GM12878 (cell line): Measurements from ENCODE around the gene KIAA1671. TPM values are rescaled to one million over a fixed set of nuclear protein-coding genes. Genes with fewer than 3 reads are reported as not detected.

ENCODE experiments used
- ATAC-seq: fragments of 200-7000 bp; cut with Tn5 transposase; 3 replicates; pipeline ENCODE4 v1.9.1; 2020; ENCODE audit warnings: mild to moderate bottlenecking, moderate library complexity
- BruUV-seq: library from RNA; stranded (reverse); fragments of 400-500 nt; replicated peaks from 2 replicates; lab custom pipeline; 2021; lab: Mats Ljungman, UMichigan
- CTCF ChIA-PET: fragments of 300-600 bp; sonication (Branson Sonifier 250); formaldehyde crosslinking; extraction: SDS; loops from one replicate; lab custom pipeline; 2021; ENCODE audit warnings: inconsistent platforms; lab: Yijun Ruan, JAX
- POLR2A ChIA-PET: fragments of 350-600 bp; formaldehyde crosslinking; extraction: SDS; loops from one replicate; lab custom pipeline; 2021; ENCODE audit warnings: inconsistent platforms; lab: Charles Lee
- RAD21 ChIA-PET: fragments of 300-600 bp; sonication (Branson Sonifier 250); formaldehyde crosslinking; loops from one replicate; lab custom pipeline; 2023; ENCODE audit warnings: antibody characterized with exemption; ENCODE audit not compliant: unreplicated experiment; lab: Charles Lee
- SMC1A ChIA-PET: fragments of 300-600 bp; sonication (Branson Sonifier 250); formaldehyde crosslinking; loops from one replicate; lab custom pipeline; 2023; ENCODE audit not compliant: unreplicated experiment, uncharacterized antibody; lab: Charles Lee
- DNase-seq: peaks from one replicate; pipeline ENCODE4 v3.0.0-alpha.2; 2011; ENCODE audit warnings: low read depth, low spot score
- FAIRE-seq: peaks from 3 replicates; lab custom pipeline; 2011; peaks lifted over from hg19 to GRCh38; lab: Jason Lieb, UNC
- H2AFZ ChIP-seq: 2 replicates; pipeline ENCODE4 v1.6.0; 2011; ENCODE audit warnings: low read depth, low read length, control low read depth; ENCODE audit not compliant: control insufficient read depth
- H3K27ac ChIP-seq: 2 replicates; pipeline ENCODE4 v1.5.1; 2011; ENCODE audit warnings: control low read depth; ENCODE audit not compliant: control insufficient read depth, insufficient read depth
- H3K27me3 ChIP-seq, 2 experiments: replicated peaks in 1 of 2; 2 replicates each; pipeline versions ENCODE4 v1.6.0 to v1.6.1; 2011; ENCODE audit warnings: low read length in 1 of 2; ENCODE audit not compliant: control insufficient read depth in 2 of 2, insufficient read depth in 2 of 2
- H3K36me3 ChIP-seq, 2 experiments: 2 replicates each; pipeline ENCODE4 v1.5.1; 2011; ENCODE audit warnings: low read length in 1 of 2; ENCODE audit not compliant: control insufficient read depth in 2 of 2, insufficient read depth in 2 of 2
- H3K4me1 ChIP-seq: 2 replicates; pipeline ENCODE4 v1.6.1; 2011; ENCODE audit warnings: mild to moderate bottlenecking, low read length, moderate library complexity, mixed read lengths; ENCODE audit not compliant: control insufficient read depth, insufficient read depth
- H3K4me2 ChIP-seq: 2 replicates; pipeline ENCODE4 v1.6.0; 2011; ENCODE audit warnings: control low read depth; ENCODE audit not compliant: control insufficient read depth, insufficient read depth
- H3K4me3 ChIP-seq: fragments of 200-600 bp; sonication (generic); 2 replicates; pipeline ENCODE4 v1.5.1; 2016
- H3K79me2 ChIP-seq: 2 replicates; pipeline ENCODE4 v1.6.0; 2011; ENCODE audit warnings: low read length; ENCODE audit not compliant: control insufficient read depth, insufficient read depth
- H3K9ac ChIP-seq: 2 replicates; pipeline ENCODE4 v1.8.0; 2011; ENCODE audit warnings: low read length, control low read depth, mixed read lengths; ENCODE audit not compliant: control insufficient read depth, insufficient read depth
- H3K9me3 ChIP-seq: replicated peaks from 3 replicates; pipeline ENCODE4 v1.5.1; 2011; ENCODE audit warnings: mild to moderate bottlenecking, low read length; ENCODE audit not compliant: control insufficient read depth, insufficient read depth
- H4K20me1 ChIP-seq: 2 replicates; pipeline ENCODE4 v1.6.0; 2011; ENCODE audit not compliant: control insufficient read depth, insufficient read depth
- BCL3 ChIP-seq: IDR thresholded peaks from 2 replicates; pipeline ENCODE4 v1.6.1; 2011; ENCODE audit warnings: borderline replicate concordance, low read depth, mild to moderate bottlenecking, moderate library complexity, low read length; ENCODE audit not compliant: insufficient read depth, poor library complexity, severe bottlenecking
- BRCA1 ChIP-seq: IDR thresholded peaks from 2 replicates; pipeline ENCODE4 v1.6.1; 2011; ENCODE audit warnings: low read depth, low read length, improper control_type of control experiment
- CREM ChIP-seq: IDR thresholded peaks from 2 replicates; pipeline ENCODE4 v1.6.1; 2014; ENCODE audit warnings: antibody characterized with exemption, low read depth
- IKZF1 ChIP-seq: fragments of 450-650 bp; conservative IDR thresholded peaks from 2 replicates; pipeline ENCODE4 v1.6.1; 2017; ENCODE audit warnings: antibody characterized with exemption, mild to moderate bottlenecking
- JUNB ChIP-seq: IDR thresholded peaks from 2 replicates; pipeline ENCODE4 v1.6.1; 2016; ENCODE audit warnings: antibody characterized with exemption, mild to moderate bottlenecking
- LARP7 ChIP-seq: fragments of 450-650 bp; IDR thresholded peaks from 2 replicates; pipeline ENCODE4 v1.6.1; 2017; ENCODE audit warnings: mild to moderate bottlenecking
- MYC ChIP-seq: IDR thresholded peaks from 2 replicates; pipeline ENCODE4 v1.6.1; 2011; ENCODE audit warnings: mild to moderate bottlenecking, low read length, moderate library complexity, inconsistent platforms; ENCODE audit not compliant: insufficient read depth, insufficient replicate concordance, insufficient read length, severe bottlenecking
- NR2C2 ChIP-seq: IDR thresholded peaks from 2 replicates; pipeline ENCODE4 v1.6.1; 2011; ENCODE audit warnings: borderline replicate concordance, low read depth; ENCODE audit not compliant: control insufficient read depth, insufficient read length
- PAX5 ChIP-seq: IDR thresholded peaks from 2 replicates; pipeline ENCODE4 v1.6.1; 2011; ENCODE audit warnings: low read depth, low read length, borderline replicate concordance
- PAX8 ChIP-seq: fragments of 450-650 bp; IDR thresholded peaks from 2 replicates; pipeline ENCODE4 v1.6.1; 2017; ENCODE audit warnings: mild to moderate bottlenecking, moderate library complexity
- PKNOX1 ChIP-seq: fragments of 450-650 bp; IDR thresholded peaks from 2 replicates; pipeline ENCODE4 v1.6.1; 2016; ENCODE audit warnings: mild to moderate bottlenecking
- POLR2A ChIP-seq: IDR thresholded peaks from 2 replicates; pipeline ENCODE4 v1.6.1; 2011; ENCODE audit warnings: low read depth, mild to moderate bottlenecking, low read length
- SMAD1 ChIP-seq: fragments of 450-650 bp; IDR thresholded peaks from 2 replicates; pipeline ENCODE4 v1.6.1; 2018; ENCODE audit warnings: mild to moderate bottlenecking, low read depth; ENCODE audit not compliant: partially characterized antibody
- ZNF207 ChIP-seq: fragments of 450-650 bp; IDR thresholded peaks from 2 replicates; pipeline ENCODE4 v1.6.1; 2014; ENCODE audit warnings: antibody characterized with exemption, mild to moderate bottlenecking, borderline replicate concordance
- WGBS: methylation state at CpG from one replicate; pipeline ENCODE4 v1.1.6; 2016; ENCODE audit warnings: low lambda C conversion rate; ENCODE audit not compliant: insufficient replicate concordance, insufficient coverage; ENCODE audit errors: missing lambda C conversion rate; 5-methylcytosine and 5-hydroxymethylcytosine counted together
- in situ Hi-C: fragments of 300-500 bp; cut with MboI; formaldehyde crosslinking; loops from 9 replicates; pipeline ENCODE4 v1.14.3; 2018; ENCODE audit warnings: mixed read lengths
- intact Hi-C: fragments of 100-400 bp; cut with micrococcal nuclease; formaldehyde crosslinking; loops from one replicate; pipeline ENCODE4 v1.14.2; 2022; ENCODE audit not compliant: unreplicated experiment
- polyA plus RNA-seq, 11 experiments: library from polyadenylated mRNA; depleted of rRNA in 4 of 11; unstranded in 6 of 11; stranded (reverse) in 5 of 11; fragments of >200 nt; fragmentation: Nextera tagmentation in 4 of 11; fragmentation: Illumina TruSeq in 1 of 11; extraction: Ambion mirVana in 4 of 11; extraction: Trizol in 1 of 11; gene quantifications; 1 replicate in 1 of 11; 2 replicates in 10 of 11; pipeline versions ENCODE4 v1.2.1 to v1.2.3, GENCODE V29; 2011 to 2016; ENCODE audit warnings: inconsistent platforms in 2 of 11, missing spikeins in 2 of 11, low read depth in 1 of 11
- total RNA-seq, 4 experiments: library from RNA; depleted of rRNA in 3 of 4; stranded (reverse); fragments of >200 nt in 3 of 4; fragmentation: Illumina TruSeq in 1 of 4; extraction: Trizol in 1 of 4; gene quantifications; 2 replicates each; pipeline versions ENCODE4 v1.2.1 to v1.2.3, GENCODE V29; 2013 to 2021
- TF ChIP-seq, protein P1 (sequence below): IDR thresholded peaks from 2 replicates; pipeline ENCODE4 v1.6.1; 2012; ENCODE audit warnings: mild to moderate bottlenecking, low read depth, low read length
- TF ChIP-seq, protein P2 (sequence below): IDR thresholded peaks from 2 replicates; pipeline ENCODE4 v1.6.1; 2012; ENCODE audit warnings: low read depth, low read length, improper control_type of control experiment

KIAA1671 gene
- total and polyA plus RNA-seq, 10 of the 15 experiments (the other 5 are each of a cell fraction or from before 2014, with no cell fraction given), result 0.05 to 2.7 (median 0.33) TPM

DNA sequence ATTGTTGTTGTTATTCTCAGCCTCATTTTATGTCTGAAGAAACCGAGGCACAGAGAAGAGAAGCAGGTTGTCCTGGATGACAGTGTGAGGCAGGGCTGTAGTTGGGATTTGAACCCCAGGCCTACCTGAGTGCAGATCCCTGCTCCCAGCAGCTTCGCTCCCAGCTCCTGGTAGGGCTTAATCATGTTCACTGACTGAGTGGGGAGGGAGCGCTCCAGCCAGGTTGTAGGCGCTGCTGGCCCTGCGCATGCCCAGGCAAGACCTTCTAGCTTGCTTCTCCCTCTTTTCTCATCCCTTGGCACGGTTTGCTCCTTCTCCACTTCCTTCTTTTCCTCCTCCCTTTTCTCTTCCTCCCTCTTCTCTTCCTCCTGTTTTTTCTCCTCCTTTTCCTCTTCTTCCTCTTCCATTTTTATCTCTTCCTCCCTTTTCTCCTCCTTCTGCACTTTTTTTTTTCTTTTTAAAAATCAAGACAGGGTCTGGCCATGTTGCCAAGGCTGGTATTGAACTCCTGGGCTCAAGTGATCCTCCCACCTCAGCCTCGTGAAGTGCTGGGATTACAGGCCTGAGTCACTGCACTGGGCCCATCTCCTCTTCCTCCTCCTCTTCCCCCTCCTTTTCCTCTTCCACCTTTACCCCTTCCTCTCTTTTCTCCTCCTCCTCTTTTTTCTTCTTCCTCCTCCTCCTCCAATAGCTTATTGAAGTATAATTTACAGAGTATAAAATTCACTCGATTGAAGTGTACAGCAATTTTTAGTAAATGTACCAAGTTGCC is 109.3 kb downstream of the KIAA1671 start:
- in situ Hi-C loops, result no loop called here
- intact Hi-C loops, result no loop called here
- H3K36me3 ChIP-seq, result no peaks in the 10 kb centered on the region
- H2AFZ ChIP-seq, result no peak overlapping the region
- CTCF ChIA-PET, result interaction anchor here (0.6 to 2.4 kb wide), 3 partner anchors 15 to 174 kb away, joined by 3 to 8 read pairs (median 4); no protein-coding TSS in a partner anchor
- H3K4me1 ChIP-seq, result no peaks in the 10 kb centered on the region
- ATAC-seq, result no peak
- no peaks in the 10 kb centered on the region for H3K79me2 ChIP-seq
- H3K9me3 ChIP-seq, result no peaks in the 10 kb centered on the region; the same call in 2 of the 3 replicates
- no peak overlapping the region for H3K27ac ChIP-seq
- H3K27me3 ChIP-seq, result no peaks in the 10 kb centered on the region
- no TSS peak for BruUV-seq
- H3K9ac ChIP-seq, result no peak overlapping the region
- FAIRE-seq, result no peak
- RAD21 ChIA-PET, result no interaction called here
- H3K4me3 ChIP-seq, result no peak overlapping the region
- no peak for DNase-seq
- 28% methylated on average over 8 of the region's 8 CpGs for WGBS
- no peaks in the 10 kb centered on the region for H4K20me1 ChIP-seq
- POLR2A ChIA-PET, result no interaction called here
- SMC1A ChIA-PET, result interaction anchor here (0.6 to 3.3 kb wide), 4 partner anchors 10 to 116 kb away, joined by 3 to 17 read pairs (median 3); partner anchors contain the start of gene LHFPL7
- H3K4me2 ChIP-seq, result no peak overlapping the region
- TF ChIP-seq ZNF207 (no peak), LARP7 (no peak), PAX5 (no peak), POLR2A (no peak), JUNB (no peak), BRCA1 (no peak), SMAD1 (no peak), PAX8 (no peak), MYC (no peak), CREM (no peak), BCL3 (no peak), IKZF1 (no peak), PKNOX1 (no peak), NR2C2 (no peak)
- TF ChIP-seq, protein P1, sequence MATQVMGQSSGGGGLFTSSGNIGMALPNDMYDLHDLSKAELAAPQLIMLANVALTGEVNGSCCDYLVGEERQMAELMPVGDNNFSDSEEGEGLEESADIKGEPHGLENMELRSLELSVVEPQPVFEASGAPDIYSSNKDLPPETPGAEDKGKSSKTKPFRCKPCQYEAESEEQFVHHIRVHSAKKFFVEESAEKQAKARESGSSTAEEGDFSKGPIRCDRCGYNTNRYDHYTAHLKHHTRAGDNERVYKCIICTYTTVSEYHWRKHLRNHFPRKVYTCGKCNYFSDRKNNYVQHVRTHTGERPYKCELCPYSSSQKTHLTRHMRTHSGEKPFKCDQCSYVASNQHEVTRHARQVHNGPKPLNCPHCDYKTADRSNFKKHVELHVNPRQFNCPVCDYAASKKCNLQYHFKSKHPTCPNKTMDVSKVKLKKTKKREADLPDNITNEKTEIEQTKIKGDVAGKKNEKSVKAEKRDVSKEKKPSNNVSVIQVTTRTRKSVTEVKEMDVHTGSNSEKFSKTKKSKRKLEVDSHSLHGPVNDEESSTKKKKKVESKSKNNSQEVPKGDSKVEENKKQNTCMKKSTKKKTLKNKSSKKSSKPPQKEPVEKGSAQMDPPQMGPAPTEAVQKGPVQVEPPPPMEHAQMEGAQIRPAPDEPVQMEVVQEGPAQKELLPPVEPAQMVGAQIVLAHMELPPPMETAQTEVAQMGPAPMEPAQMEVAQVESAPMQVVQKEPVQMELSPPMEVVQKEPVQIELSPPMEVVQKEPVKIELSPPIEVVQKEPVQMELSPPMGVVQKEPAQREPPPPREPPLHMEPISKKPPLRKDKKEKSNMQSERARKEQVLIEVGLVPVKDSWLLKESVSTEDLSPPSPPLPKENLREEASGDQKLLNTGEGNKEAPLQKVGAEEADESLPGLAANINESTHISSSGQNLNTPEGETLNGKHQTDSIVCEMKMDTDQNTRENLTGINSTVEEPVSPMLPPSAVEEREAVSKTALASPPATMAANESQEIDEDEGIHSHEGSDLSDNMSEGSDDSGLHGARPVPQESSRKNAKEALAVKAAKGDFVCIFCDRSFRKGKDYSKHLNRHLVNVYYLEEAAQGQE, result no peak
- TF ChIP-seq, protein P2, sequence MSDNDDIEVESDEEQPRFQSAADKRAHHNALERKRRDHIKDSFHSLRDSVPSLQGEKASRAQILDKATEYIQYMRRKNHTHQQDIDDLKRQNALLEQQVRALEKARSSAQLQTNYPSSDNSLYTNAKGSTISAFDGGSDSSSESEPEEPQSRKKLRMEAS, result no peak
